HepG2 (cell line): ENCODE results near the gene APLP1.

Experiments used
- CEBPG ChIP-seq: IDR thresholded peaks from 2 replicates; pipeline ENCODE4 v1.6.1; 2016
- CHD2 ChIP-seq: IDR thresholded peaks from 2 replicates; pipeline ENCODE4 v1.6.1; 2011; ENCODE audit warnings: low read depth, low read length, improper control_type of control experiment
- NR2F2 ChIP-seq: IDR thresholded peaks from 2 replicates; pipeline ENCODE4 v1.6.1; 2012; ENCODE audit warnings: low read depth, inconsistent platforms, borderline replicate concordance

GRCh38 chr19:35871611-35872010, 3.2 kb downstream of the APLP1 start:
- TF ChIP-seq NR2F2 (no peak), CEBPG (CRISPR knock-in tag) (no peak), CHD2 (no peak)
